K562 (cell line): ENCODE measurements around the gene MRPS10. TPM values are rescaled to one million over a fixed set of nuclear protein-coding genes. Genes with fewer than 3 reads are reported as not detected.

ENCODE experiments used
- CBFB ChIP-seq: sonication (generic); formaldehyde crosslinking; IDR thresholded peaks from 2 replicates; pipeline ENCODE4 v1.4.0; 2020; ENCODE audit warnings: mild to moderate bottlenecking, missing genetic modification reagents
- FOSL1 ChIP-seq: fragments of 200-800 bp; sonication (Bioruptor generic); conservative IDR thresholded peaks from 2 replicates; pipeline ENCODE4 v1.6.1; 2016; ENCODE audit warnings: missing genetic modification characterization, missing compliant biosample characterization
- GATAD2A ChIP-seq: fragments of 450-650 bp; IDR thresholded peaks from 2 replicates; pipeline ENCODE4 v1.6.1; 2017
- HNRNPH1 ChIP-seq: fragments of 200-400 bp; formaldehyde crosslinking; optimal IDR thresholded peaks from 2 replicates; pipeline ENCODE3; 2017; ENCODE audit warnings: low read depth, mild to moderate bottlenecking, low read length, moderate library complexity
- NFE2L1 ChIP-seq: fragments of 450-650 bp; IDR thresholded peaks from 2 replicates; pipeline ENCODE4 v1.6.1; 2016; ENCODE audit warnings: missing genetic modification characterization, low read depth, mild to moderate bottlenecking, missing compliant biosample characterization, moderate library complexity, borderline replicate concordance
- NFRKB ChIP-seq: fragments of 450-650 bp; IDR thresholded peaks from 2 replicates; pipeline ENCODE4 v1.6.1; 2016; ENCODE audit warnings: low read depth
- SIN3B ChIP-seq: fragments of 450-650 bp; IDR thresholded peaks from 2 replicates; pipeline ENCODE4 v1.6.1; 2017; ENCODE audit warnings: low read depth, mild to moderate bottlenecking, moderate library complexity
- TCF3 ChIP-seq: sonication (generic); formaldehyde crosslinking; IDR thresholded peaks from 2 replicates; pipeline ENCODE4 v1.4.0; 2020; ENCODE audit warnings: mild to moderate bottlenecking, missing genetic modification reagents
- polyA plus RNA-seq, 8 experiments: library from polyadenylated mRNA; depleted of rRNA in 4 of 8; stranded (reverse) in 5 of 8; unstranded in 3 of 8; fragments of >200 nt; fragmentation: Nextera tagmentation in 2 of 8; fragmentation: Illumina TruSeq in 1 of 8; extraction: Ambion mirVana in 2 of 8; extraction: Trizol in 1 of 8; gene quantifications; 2 replicates each; pipeline versions ENCODE4 v1.2.1 to v1.2.3, GENCODE V29; 2011 to 2014; ENCODE audit warnings: inconsistent platforms in 1 of 8, missing spikeins in 1 of 8
- total RNA-seq, 7 experiments: library from RNA; depleted of rRNA in 6 of 7; stranded (reverse); fragments of >200 nt in 6 of 7; fragmentation: Illumina TruSeq in 2 of 7; extraction: Trizol in 2 of 7; gene quantifications; 2 replicates each; pipeline versions ENCODE4 v1.2.1 to v1.2.3, GENCODE V29; 2011 to 2021; ENCODE audit warnings: low replicate concordance in 1 of 7
- TF ChIP-seq, protein P1 (sequence below): sonication (generic); formaldehyde crosslinking; IDR thresholded peaks from 2 replicates; pipeline ENCODE4 v1.8.1; 2023; ENCODE audit warnings: mild to moderate bottlenecking, missing genetic modification reagents
- TF ChIP-seq, protein P2 (sequence below): fragments of 450-650 bp; formaldehyde crosslinking; IDR thresholded peaks from 2 replicates; pipeline ENCODE4 v1.4.0; 2020; ENCODE audit warnings: mild to moderate bottlenecking, moderate library complexity
- TF ChIP-seq, protein P3 (sequence below): fragments of 450-650 bp; formaldehyde crosslinking; IDR thresholded peaks from 2 replicates; pipeline ENCODE4 v1.4.0; 2020; ENCODE audit warnings: mild to moderate bottlenecking, moderate library complexity
- TF ChIP-seq, protein P4 (sequence below), 2 experiments: fragments of 450-650 bp; conservative IDR thresholded peaks; 2 replicates each; pipeline ENCODE4 v1.6.1; 2017; ENCODE audit warnings: mild to moderate bottlenecking in 2 of 2, moderate library complexity in 2 of 2
- TF ChIP-seq, protein P5 (sequence below): fragments of 450-650 bp; IDR thresholded peaks from 2 replicates; pipeline ENCODE4 v1.6.1; 2017; ENCODE audit warnings: antibody characterized with exemption
- TF ChIP-seq, protein P6 (sequence below): IDR thresholded peaks from 2 replicates; pipeline ENCODE4 v1.6.1; 2011; ENCODE audit warnings: borderline replicate concordance, low read depth, mild to moderate bottlenecking, moderate library complexity, low read length; ENCODE audit not compliant: insufficient read depth, poor library complexity, severe bottlenecking

The MRPS10 gene
- total and polyA plus RNA-seq, 9 of the 15 experiments (the other 6 are each of a cell fraction or from before 2014, with no cell fraction given), result 48.6 to 166 (median 93.7) TPM

DNA sequence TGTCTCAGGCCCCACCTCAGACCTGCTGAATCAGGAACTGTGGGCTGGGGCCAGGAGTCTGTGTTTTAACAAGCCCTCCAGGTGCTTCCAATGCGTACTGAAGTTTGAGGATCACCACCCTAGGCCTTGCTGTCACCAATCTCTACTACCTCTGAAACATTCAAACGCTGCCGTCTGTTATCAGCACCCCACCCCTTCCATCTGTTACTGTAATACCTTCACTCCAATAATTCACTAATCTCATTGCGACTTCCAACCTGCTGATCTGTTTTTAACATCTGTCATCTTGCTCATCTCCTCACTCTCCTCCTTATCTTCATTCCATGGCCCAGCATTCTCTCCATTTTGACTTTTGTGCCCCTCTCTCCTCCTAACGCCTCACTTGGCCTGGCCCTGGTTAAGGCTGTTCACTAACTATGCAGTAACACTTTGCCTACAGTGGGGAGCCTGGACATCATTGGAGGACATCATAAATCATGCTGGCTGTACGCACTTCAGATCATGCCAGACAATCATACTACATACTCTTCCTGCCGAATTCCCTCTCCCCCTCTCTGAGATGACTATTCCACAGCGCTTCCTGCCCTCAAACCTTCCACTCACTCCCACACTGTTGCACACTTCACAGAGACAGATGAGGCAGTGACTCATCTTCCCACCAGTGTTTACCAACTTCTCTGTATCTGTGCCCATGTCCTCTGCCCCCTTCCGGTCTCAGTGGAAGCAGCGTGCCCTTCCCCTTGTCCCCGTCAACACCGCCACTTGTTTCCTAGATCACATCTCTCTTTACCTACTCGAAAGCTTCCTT is 19.9 kb downstream of the MRPS10 start (continued):
- TF ChIP-seq, protein P1, sequence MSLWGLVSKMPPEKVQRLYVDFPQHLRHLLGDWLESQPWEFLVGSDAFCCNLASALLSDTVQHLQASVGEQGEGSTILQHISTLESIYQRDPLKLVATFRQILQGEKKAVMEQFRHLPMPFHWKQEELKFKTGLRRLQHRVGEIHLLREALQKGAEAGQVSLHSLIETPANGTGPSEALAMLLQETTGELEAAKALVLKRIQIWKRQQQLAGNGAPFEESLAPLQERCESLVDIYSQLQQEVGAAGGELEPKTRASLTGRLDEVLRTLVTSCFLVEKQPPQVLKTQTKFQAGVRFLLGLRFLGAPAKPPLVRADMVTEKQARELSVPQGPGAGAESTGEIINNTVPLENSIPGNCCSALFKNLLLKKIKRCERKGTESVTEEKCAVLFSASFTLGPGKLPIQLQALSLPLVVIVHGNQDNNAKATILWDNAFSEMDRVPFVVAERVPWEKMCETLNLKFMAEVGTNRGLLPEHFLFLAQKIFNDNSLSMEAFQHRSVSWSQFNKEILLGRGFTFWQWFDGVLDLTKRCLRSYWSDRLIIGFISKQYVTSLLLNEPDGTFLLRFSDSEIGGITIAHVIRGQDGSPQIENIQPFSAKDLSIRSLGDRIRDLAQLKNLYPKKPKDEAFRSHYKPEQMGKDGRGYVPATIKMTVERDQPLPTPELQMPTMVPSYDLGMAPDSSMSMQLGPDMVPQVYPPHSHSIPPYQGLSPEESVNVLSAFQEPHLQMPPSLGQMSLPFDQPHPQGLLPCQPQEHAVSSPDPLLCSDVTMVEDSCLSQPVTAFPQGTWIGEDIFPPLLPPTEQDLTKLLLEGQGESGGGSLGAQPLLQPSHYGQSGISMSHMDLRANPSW (CRISPR knock-in tag), result no peak
- TF ChIP-seq CBFB (CRISPR knock-in tag), result peak; percentile 85; the same call in 1 of the 2 replicates
- peak; percentile 88 for TF ChIP-seq NFRKB
- TF ChIP-seq, protein P2, sequence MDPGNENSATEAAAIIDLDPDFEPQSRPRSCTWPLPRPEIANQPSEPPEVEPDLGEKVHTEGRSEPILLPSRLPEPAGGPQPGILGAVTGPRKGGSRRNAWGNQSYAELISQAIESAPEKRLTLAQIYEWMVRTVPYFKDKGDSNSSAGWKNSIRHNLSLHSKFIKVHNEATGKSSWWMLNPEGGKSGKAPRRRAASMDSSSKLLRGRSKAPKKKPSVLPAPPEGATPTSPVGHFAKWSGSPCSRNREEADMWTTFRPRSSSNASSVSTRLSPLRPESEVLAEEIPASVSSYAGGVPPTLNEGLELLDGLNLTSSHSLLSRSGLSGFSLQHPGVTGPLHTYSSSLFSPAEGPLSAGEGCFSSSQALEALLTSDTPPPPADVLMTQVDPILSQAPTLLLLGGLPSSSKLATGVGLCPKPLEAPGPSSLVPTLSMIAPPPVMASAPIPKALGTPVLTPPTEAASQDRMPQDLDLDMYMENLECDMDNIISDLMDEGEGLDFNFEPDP (CRISPR knock-in tag), result no peak
- TF ChIP-seq SIN3B, result no peak
- TF ChIP-seq, protein P3, sequence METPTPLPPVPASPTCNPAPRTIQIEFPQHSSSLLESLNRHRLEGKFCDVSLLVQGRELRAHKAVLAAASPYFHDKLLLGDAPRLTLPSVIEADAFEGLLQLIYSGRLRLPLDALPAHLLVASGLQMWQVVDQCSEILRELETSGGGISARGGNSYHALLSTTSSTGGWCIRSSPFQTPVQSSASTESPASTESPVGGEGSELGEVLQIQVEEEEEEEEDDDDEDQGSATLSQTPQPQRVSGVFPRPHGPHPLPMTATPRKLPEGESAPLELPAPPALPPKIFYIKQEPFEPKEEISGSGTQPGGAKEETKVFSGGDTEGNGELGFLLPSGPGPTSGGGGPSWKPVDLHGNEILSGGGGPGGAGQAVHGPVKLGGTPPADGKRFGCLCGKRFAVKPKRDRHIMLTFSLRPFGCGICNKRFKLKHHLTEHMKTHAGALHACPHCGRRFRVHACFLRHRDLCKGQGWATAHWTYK, result no peak
- peak; percentile 81 for TF ChIP-seq GATAD2A
- TF ChIP-seq, protein P4, sequence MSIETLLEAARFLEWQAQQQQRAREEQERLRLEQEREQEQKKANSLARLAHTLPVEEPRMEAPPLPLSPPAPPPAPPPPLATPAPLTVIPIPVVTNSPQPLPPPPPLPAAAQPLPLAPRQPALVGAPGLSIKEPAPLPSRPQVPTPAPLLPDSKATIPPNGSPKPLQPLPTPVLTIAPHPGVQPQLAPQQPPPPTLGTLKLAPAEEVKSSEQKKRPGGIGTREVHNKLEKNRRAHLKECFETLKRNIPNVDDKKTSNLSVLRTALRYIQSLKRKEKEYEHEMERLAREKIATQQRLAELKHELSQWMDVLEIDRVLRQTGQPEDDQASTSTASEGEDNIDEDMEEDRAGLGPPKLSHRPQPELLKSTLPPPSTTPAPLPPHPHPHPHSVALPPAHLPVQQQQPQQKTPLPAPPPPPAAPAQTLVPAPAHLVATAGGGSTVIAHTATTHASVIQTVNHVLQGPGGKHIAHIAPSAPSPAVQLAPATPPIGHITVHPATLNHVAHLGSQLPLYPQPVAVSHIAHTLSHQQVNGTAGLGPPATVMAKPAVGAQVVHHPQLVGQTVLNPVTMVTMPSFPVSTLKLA (conservative IDR thresholded peaks at IDR 0.05), result peak in 1 of 2 experiments; percentile 81; a peak in 2 of 4 replicates
- TF ChIP-seq, protein P5, sequence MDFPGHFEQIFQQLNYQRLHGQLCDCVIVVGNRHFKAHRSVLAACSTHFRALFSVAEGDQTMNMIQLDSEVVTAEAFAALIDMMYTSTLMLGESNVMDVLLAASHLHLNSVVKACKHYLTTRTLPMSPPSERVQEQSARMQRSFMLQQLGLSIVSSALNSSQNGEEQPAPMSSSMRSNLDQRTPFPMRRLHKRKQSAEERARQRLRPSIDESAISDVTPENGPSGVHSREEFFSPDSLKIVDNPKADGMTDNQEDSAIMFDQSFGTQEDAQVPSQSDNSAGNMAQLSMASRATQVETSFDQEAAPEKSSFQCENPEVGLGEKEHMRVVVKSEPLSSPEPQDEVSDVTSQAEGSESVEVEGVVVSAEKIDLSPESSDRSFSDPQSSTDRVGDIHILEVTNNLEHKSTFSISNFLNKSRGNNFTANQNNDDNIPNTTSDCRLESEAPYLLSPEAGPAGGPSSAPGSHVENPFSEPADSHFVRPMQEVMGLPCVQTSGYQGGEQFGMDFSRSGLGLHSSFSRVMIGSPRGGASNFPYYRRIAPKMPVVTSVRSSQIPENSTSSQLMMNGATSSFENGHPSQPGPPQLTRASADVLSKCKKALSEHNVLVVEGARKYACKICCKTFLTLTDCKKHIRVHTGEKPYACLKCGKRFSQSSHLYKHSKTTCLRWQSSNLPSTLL, result peak; percentile 76; the same call in 1 of the 2 replicates
- peak; percentile 97 for TF ChIP-seq TCF3 (CRISPR knock-in tag)
- TF ChIP-seq NFE2L1 (tag), result no peak
- TF ChIP-seq, protein P6, sequence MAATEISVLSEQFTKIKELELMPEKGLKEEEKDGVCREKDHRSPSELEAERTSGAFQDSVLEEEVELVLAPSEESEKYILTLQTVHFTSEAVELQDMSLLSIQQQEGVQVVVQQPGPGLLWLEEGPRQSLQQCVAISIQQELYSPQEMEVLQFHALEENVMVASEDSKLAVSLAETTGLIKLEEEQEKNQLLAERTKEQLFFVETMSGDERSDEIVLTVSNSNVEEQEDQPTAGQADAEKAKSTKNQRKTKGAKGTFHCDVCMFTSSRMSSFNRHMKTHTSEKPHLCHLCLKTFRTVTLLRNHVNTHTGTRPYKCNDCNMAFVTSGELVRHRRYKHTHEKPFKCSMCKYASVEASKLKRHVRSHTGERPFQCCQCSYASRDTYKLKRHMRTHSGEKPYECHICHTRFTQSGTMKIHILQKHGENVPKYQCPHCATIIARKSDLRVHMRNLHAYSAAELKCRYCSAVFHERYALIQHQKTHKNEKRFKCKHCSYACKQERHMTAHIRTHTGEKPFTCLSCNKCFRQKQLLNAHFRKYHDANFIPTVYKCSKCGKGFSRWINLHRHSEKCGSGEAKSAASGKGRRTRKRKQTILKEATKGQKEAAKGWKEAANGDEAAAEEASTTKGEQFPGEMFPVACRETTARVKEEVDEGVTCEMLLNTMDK, result peak; percentile 57
- no peak for TF ChIP-seq HNRNPH1
- TF ChIP-seq FOSL1, result peak; percentile 95
